Measurements from ENCODE around the gene IFNA5. TPM values are rescaled to one million over a fixed set of nuclear protein-coding genes. Genes with fewer than 3 reads are reported as not detected.

IFNA5 gene
- polyA plus RNA-seq, 1 donor: not detected

GRCh38 chr9:21294364-21294774 is 10.7 kb downstream of the IFNA5 start:
- DNase-seq (ENCODE audit: low read depth): no peak

- DNase-seq (ENCODE audit: low read depth): no peak
These were observed 15.3 kb downstream of the IFNA5 start for GRCh38 chr9:21289848-21290247.

- no peak for DNase-seq (ENCODE audit: low read depth)
These were observed 17.8 kb downstream of the IFNA5 start for GRCh38 chr9:21287280-21287679.

- no peak for DNase-seq (ENCODE audit: low read depth)
These were observed 18.5 kb downstream of the IFNA5 start for GRCh38 chr9:21286659-21287058.

DNA sequence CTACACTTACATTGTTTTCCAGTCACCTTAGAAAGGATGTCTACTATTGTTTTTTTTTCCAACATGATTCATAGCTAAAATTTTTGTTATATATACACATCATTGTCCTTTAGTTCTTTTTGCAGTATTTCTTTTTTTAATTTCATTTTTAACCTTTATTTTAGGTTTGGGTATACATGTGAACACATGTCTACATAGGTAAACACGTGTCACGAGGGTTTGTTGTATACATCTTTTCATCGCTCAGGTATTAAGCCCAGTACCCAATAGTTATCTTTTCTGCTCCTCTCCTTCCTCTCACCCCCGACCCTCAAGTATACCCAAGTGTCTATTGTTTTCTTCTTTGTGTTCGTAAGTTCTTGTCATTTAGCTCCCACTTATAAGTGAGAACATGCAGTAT is 19.0 kb downstream of the IFNA5 start:
- no peak for DNase-seq (ENCODE audit: low read depth)

- no peak for DNase-seq (ENCODE audit: low read depth)
These were observed 23.8 kb downstream of the IFNA5 start for GRCh38 chr9:21281275-21281674.

GRCh38 chr9:21268347-21268657 is 36.8 kb downstream of the IFNA5 start:
- DNase-seq (ENCODE audit: low read depth): no peak

- no peak for DNase-seq (ENCODE audit: low read depth)
These were observed 37.4 kb downstream of the IFNA5 start for GRCh38 chr9:21267485-21268346.

DNA sequence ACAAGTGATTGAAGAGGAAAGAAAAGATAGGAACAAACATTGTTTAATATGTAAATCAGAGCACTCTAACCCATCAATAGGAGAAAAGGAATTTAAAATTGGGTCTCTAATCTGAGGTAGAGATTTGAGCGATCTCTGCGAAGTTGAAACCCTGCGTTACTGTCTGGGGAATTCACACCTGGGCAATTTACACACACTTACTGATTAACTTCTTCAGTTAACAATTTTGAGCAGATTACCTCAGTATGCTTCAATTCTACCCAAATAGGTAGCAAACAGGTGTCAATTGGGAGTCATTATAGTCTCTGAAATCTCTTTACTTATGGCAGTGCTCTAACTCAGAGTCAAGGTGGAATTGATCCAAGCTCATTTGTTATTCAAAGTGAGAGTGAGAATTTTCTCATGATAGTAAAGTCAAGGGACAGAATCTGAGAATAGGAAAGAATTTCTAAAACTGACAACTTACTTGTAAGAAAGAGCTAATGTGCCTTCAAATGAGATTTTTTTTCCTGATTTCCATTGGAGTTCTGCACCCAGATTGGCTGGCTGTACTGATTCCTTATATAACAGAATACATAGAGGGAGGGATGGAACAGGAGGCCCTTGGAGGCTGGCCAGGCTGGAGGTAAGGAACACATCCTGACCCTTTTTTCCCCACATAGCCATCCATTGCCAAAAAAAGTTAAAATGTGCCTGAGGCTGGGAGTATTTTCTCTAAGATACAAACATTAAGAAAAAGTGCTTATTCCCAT is 38.2 kb downstream of the IFNA5 start:
- DNase-seq (ENCODE audit: low read depth): no peak

DNA sequence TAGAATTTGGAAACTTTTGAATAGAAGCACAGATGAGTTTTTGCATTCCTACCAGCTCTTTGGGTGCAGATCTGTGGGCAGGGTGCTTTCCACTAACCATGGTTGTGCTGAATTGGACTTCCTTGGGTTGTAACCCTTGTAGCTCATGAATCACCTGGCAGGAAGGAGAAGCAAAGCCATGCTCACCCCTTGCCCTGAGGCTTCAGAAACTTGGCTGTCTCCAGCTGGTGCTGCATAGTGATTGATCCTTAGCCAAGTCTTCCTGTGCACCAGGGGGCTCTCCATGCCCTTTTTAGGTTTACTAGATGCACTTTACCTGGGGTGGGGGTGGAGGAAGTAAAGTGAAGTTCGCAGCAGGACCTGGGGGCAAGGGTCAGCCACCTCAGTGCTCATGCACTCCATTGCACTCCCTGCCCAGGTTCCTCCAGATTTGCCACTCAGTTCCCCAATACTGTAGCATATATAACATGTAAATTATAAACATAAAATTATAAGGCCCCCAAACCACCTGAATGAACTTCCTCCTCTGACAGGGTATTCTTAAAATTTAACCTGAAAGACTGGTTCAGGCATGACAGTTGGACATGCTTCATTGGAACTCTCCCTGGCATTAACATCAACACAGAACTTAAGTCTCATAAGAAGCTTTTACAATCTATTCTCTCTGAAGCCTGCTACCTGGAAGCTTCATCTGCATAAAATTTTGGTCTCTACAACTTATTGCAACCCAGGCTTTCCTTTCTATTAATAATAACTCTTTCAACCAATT is 39.5 kb downstream of the IFNA5 start:
- DNase-seq (ENCODE audit: low read depth): no peak

- no peak for DNase-seq (ENCODE audit: low read depth)
These were observed 49.4 kb downstream of the IFNA5 start for GRCh38 chr9:21255538-21256212.

Other genes starting within 250 kb of the IFNA5 start
- gene IFNB1, start 227.4 kb downstream of the IFNA5 start, polyA plus RNA-seq (ENCODE audit: insufficient read length): not detected
- gene IFNW1, start 163.5 kb downstream of the IFNA5 start, polyA plus RNA-seq (ENCODE audit: insufficient read length): not detected
- gene IFNA21, start 138.7 kb downstream of the IFNA5 start, polyA plus RNA-seq (ENCODE audit: insufficient read length): not detected
- gene IFNA4, start 117.7 kb downstream of the IFNA5 start, polyA plus RNA-seq (ENCODE audit: insufficient read length): not detected
- gene IFNA7, start 103.1 kb downstream of the IFNA5 start, polyA plus RNA-seq (ENCODE audit: insufficient read length): not detected
- not detected for gene IFNA10, start 98.2 kb downstream of the IFNA5 start, polyA plus RNA-seq (ENCODE audit: insufficient read length)
- not detected for gene IFNA16, start 88.0 kb downstream of the IFNA5 start, polyA plus RNA-seq (ENCODE audit: insufficient read length)
- not detected for gene IFNA17, start 77.1 kb downstream of the IFNA5 start, polyA plus RNA-seq (ENCODE audit: insufficient read length)
- gene IFNA14, start 65.3 kb downstream of the IFNA5 start, polyA plus RNA-seq (ENCODE audit: insufficient read length): not detected
- gene KLHL9, start 30.1 kb upstream of the IFNA5 start, polyA plus RNA-seq (ENCODE audit: insufficient read length): 19.5 TPM
- not detected for gene IFNA6, start 45.6 kb upstream of the IFNA5 start, polyA plus RNA-seq (ENCODE audit: insufficient read length)
- not detected for gene IFNA13, start 62.7 kb upstream of the IFNA5 start, polyA plus RNA-seq (ENCODE audit: insufficient read length)
- gene IFNA2, start 80.1 kb upstream of the IFNA5 start, polyA plus RNA-seq (ENCODE audit: insufficient read length): not detected
- not detected for gene IFNA8, start 103.8 kb upstream of the IFNA5 start, polyA plus RNA-seq (ENCODE audit: insufficient read length)
- gene IFNA1, start 135.1 kb upstream of the IFNA5 start, polyA plus RNA-seq (ENCODE audit: insufficient read length): not detected
- not detected for gene IFNE, start 177.0 kb upstream of the IFNA5 start, polyA plus RNA-seq (ENCODE audit: insufficient read length)

All from forelimb muscle (tissue), 1 donor.